Embryonic facial prominence (tissue), 1 donor: ENCODE results near the gene ARHGAP6.
"Not testable (repeated sequence)": the region's sequence is repeated elsewhere in the genome, so short reads cannot be mapped to it uniquely, and the experiment has no call there.

Experiments
- DNase-seq: peaks from one replicate; pipeline ENCODE4 v3.0.0-alpha.2; 2016; ENCODE audit errors: extremely low spot score

ARHGAP6 gene

DNA sequence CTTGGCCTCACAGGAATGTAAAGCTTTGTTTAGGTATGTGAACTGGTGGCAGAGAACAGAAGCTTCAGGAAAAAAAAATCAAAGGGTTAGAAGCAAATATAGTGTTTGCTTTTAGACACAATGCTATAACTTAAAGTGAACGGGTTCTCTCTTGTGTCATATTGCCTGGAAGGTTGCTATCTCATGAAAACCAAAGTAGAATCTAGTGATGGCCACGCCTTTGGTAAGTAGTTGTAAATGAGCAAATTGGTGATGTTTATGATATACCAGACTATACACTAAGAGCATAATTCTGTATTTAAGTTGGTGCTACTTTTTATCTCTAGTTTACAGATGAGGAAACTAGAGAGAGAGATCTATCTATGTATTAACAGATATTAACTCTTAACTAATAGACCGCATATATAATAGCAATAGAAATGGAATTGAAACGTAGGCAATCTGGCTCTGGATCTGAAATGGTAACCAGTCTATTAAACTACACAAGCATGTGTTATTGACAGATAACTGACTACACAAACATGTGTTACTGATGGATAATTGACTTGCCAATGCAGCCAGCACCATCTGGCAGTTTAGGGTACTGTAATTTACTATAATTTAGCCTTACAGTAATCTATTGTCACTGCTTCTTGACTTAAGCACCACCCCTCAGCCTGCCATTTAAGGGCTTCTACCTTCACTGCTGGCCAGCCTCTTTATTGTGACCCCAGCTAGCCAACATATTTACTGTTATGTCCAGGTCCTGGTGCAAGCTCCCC lies 513.7 kb downstream of the ARHGAP6 start:
- DNase-seq = no peak

DNA sequence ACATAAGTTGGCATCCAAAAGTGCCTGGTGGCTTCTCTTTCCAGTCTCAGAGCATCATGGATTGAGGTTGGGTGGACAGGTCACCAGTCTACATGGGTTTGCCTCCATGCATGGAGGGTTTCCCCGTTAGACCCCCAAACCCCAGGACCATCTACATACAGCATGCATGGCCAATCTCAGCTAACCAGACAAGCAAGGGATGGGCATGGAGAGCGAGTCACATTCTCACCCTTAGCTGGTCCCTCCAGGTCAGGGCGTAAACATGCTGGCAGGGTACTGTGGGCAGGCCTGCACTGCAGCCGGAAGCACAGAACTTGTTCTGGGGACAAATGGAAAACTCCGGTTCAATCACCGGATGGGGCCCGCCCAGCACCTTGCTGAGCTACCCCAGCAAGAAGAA lies 517.3 kb downstream of the ARHGAP6 start:
- no peak for DNase-seq

DNA sequence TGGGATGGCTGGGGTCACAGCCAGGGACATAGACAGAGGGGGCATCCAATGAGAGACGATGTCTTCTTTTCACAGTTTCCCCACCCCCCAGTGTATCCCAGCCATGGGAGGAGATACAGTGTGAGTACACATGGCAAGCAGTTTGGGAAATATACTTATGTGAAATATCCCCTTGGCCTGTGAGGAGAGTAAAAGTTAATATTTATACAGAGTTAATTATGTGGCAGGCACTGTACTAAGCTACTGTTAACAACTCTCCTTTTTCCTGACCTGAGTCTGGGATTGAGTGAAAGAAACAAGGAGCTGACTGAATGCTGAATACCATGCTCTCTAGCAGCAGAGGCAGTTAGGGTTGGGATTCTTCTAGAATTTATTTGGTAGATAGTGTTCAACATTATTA lies 519.3 kb downstream of the ARHGAP6 start:
- no peak for DNase-seq

DNA sequence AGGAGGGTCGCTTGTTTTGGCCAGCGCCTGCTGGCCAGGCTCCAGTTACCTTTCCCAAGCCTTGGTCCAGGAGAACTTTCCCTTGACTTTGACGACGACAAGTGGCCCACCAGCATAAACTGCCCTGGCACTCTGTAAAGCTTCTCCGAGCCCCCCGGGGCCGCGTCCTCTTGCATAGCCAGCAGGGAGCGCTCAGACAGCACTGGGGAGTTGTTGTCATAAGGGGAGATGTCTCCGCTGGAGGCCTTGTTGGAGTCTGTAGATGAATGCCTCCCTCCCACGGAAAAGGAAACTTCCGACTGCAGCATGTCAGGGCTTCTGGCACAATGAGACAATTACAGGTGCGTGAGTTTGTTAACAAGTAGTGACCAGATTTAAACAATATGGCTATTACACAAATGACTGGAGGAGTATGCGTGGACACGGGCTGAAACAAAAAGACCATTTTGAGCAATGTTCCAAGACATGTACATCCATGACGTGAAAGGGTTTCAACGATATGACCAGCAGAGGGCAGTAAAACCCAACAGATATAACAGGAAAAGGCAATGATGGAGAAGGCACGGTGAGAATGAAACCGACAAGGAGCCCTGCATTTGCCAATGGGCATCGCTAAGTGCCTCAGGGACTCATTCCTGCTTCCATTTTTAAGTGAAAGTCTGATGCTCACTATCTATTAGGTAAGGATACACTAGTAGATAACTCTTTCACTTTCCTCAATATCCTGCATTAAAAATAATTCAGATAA lies 521.6 kb downstream of the ARHGAP6 start:
- DNase-seq = peak; percentile 37

DNA sequence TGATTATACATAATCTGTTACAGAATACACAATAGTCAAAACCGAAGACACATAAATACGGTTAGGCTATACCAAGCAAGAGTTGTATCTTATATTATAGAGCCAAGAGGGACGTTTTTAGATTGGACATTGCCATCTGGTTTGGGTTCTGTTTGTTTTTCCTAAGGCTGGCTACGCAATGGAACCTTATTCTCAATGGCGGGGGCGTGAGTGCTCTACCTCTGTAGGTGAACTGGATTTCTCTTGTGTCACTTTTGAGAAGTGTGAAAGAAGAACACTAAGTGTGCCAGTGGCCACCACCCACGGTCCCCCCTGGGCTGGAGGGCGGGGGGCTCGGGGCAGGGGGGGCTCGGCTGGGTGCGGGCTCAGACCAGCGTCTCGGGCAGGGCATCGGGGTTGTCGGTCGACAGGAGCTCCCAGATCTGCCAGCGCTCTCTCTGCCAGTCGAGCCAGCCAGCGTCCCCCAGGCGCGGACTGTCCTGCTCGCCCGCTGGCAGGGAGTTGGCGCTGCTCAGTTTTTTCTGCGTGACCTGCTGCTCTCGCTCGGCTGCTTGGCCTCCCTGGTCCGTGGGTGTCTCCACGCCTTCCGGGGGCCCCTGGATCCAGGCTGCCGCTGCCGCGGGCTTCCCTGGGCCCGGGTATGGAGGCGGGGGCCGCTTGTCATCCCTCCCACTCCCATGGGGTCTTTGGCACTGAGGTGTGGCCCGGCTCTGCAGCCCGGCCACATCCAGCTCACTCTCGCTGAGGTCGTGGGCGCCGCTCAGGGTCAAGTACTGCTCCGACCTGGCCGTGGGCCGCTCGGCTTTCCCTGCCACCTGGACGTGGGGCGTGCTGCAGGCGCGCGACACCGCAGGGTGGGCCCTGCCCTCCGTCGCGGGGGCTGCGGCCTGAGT lies 527.0 kb downstream of the ARHGAP6 start:
- DNase-seq = no peak

DNA sequence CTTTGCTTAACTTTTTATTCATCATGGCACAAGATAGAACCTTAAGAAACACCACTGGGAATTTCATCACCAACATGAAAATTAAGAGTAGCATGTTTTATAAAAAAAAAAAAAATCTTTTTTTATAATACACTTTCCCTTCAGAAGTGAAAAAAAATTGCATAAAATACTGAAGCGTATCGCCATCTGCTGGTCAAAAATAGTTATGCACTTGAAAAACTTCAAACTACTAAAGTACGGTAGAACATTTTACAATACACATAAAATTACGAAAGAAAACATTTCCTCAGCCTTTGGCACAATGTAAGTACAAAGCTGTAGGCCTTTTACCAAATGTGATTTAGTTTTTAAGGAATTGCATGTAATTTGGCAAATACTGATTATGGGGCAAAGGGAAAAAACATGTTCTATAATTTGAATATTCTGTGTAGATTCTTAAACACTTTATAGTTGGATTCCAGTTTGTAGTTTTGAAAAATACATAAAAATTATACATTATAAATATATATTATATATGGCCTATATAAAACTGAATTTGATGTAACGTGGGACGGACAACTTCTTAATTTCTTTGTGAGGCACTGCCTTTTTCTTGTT lies 528.1 kb downstream of the ARHGAP6 start:
- peak; percentile 44 for DNase-seq

DNA sequence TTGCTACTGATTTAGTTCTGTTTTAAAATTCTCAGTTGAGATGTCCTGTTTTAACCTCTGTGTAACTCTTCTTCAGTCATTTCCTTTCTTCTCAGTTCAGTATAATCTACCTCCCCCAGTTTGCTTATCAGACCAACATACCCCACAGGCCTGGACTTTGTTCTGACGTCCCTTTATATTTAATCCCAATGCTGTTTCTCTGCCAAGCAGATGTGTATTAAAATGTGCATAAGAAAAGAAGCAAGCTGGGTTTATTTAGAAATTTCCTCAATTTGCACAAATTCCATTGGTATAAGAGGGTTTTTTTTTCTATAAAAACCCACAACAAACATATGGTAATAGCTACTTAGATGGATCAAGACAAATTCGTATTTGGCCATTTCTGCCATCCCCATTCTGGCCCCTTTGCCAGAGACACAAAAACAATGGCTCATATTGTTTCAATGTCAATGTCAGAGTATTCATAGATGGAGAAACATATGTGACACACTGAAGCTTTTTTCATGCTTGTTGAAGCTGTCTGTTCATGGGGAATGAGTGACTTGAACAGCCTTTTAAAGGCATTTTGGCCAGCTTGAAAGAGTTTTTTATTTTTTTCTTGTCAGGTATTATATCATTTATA lies 530.0 kb downstream of the ARHGAP6 start:
- no peak for DNase-seq

DNA sequence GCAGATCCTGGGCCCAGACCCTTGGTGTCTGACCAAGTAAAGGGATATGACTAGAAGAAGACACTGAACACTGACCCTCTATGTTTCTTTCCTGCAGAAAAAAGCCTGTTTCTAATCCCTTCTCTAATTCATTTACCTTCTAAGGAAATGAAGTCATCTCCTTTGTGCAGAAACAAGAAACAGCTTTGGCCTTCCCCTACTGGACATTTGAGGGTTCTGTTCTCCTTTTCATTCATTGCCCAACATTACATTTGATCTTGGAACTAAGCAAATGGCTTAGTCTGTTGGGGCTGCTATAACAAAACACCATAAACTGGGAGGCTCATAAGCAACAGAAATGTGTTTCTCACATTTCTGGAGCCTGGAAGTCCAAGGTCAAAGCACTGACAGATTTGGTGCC lies 534.6 kb downstream of the ARHGAP6 start:
- DNase-seq = no peak

DNA sequence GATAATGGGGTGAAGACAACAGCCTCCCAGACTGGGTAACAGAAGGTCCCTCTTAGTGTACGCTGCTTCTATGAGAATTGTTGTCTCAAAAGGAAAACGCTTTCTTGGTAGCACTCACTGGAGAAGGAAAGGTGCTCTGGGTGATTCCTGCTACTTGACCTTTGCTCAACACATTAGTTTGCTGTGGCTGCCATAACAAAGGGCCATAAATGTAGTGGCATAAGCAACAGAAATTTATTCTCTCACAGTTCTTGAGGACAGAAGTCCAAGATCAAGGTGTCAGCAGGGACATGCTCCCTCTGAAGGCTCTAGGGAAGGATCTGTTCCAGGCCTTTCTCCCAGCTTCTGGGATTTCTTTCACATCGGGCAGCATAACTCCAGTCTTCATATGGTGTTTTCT lies 535.6 kb downstream of the ARHGAP6 start:
- DNase-seq = no peak

DNA sequence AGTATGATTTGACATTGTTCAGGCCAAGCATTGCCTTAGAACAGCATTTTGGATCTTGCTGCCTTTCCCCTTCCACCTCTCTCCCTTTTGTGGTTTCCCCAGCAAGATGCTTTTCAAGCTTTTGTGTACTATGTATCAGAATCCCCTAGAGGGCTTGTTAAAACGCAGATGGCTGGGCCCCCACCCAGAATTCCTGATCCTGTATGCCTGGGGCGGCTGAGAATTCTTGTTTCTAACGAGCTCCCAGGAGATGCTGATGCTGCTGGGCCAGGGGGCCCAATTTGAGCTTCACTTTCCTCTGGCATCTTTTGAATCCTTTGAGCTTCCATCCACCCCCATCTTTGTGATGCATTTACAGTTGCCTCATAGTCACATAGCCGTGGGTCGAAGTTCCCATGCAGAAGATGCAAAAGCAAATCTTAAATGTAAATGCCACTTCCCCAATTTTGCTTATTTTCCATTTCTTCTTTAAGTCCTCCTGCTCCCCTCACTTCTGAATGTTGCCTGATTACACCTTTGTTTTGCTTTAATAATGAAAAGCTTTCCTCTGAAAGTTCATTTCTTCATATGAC lies 536.1 kb downstream of the ARHGAP6 start:
- DNase-seq = no peak

DNA sequence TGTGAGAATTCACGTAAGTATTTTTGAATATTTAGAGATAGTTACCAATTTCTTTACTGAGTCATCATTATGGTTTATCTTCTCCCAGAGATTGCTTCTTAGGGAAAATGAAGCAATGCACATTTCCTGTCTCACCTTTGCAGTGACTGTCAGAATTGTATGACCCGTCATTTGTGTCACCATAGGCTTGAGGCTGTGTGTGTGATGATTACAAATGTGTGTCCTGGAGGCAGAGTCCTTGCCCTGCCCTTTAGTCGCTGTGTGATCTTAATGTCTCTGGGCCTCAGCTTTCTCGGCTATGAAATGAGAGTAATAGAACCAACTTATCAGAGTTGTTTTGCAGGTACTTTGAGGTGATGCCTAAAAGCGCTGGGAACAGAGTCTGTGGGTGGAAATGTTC lies 540.7 kb downstream of the ARHGAP6 start:
- DNase-seq = no peak

DNA sequence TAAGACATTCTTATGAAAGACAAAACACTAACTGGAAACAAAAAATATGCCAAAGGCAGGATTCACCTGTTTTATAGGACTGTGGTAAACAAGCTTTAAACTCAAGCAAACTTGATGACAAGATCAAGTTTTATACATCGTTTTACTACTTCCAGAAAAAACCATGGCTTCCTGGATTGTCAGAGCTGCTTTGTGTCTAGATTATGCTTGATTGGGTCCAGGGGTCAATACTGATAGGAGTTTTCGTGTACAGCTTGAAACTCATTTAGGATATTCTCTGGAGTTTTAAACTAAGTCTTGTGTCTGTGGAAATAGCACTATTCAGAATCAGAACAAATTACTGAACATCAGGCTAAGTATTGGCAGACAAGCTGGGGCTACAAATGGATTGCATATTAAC lies 541.6 kb downstream of the ARHGAP6 start:
- DNase-seq = no peak

DNA sequence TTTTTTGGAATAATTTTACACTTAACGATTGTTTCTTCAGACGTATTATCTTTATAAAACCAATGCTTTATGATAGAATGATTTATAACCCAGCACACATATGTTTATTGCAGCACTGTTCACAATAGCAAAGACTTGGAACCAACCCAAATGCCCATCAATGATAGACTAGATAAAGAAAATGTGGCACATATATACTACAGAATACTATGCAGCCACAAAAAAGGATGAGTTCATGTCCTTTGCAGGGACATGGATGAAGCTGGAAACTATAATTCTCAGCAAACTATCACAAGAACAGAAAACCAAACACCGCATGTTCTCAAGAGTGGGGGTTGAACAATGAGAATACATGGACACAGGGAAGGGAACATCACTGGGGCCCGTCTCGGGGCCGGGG lies 542.6 kb downstream of the ARHGAP6 start:
- DNase-seq = not testable (repeated sequence)

DNA sequence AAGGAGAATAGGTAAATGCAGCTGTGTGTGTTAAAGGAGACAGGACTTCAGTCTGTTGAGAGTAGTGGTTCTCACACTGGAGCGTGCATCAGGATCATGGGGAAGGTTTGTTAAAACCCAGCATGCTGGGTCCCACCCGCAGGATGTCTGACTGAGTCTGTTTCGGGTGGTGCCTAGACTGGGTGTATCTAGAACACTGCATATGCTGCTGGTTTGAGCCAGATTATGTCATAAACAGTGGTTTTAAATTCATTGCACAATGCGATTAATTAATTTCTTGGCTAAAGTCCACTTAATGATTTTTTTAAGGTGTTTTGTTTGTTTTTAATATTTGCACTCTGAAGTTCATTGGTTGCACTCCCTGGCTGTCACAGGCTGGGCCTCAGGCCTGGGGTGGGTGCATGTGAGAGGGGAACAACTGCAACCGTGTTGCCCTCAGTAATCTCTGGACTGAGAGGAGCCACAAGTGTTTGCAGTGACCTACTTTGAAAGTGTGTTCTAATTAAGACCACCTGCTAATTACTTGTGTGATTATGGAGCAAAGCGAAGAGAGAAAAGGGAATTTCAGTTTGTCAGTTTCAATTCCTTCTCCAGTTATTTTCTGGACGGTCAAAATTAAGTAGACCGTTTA lies 546.3 kb downstream of the ARHGAP6 start:
- no peak for DNase-seq

DNA sequence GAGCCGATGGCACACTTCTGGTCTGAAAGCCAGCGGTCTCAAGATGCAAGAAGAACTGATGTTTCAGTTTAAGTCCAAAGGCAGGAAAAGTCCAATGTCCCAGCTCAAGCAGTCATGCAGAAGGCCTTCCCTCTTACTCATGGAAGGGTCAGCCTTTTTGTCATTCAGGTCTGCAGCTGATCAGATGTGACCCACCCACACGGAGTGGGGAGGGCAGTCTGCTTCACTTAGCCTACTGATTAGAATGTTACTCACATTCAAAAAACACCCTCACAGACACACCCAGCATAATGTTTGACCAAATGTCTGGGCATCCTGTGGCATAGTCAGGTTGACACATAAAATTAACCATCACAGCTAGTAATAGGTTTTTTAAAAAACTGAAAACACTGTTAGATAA lies 548.0 kb downstream of the ARHGAP6 start:
- no peak for DNase-seq

DNA sequence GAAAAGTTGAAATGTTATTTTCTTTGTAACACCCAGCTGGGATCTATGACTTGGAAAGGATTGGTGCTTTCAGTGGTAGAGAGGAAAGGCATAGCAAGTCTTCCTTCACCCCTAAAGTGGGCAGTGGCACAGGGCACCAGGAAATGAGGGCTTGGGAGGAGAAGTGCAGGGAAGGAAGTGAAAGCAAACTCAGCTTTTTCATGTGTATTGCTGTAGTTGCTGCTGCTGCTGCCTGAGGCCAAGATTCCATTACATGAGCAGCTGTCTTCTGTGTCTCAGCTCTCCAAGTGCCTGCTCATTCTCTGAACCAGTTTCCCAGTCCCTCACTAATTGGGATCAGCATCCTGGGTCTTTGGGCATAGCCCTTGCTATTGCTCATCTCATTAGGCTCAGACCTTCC lies 552.0 kb downstream of the ARHGAP6 start:
- DNase-seq = no peak

DNA sequence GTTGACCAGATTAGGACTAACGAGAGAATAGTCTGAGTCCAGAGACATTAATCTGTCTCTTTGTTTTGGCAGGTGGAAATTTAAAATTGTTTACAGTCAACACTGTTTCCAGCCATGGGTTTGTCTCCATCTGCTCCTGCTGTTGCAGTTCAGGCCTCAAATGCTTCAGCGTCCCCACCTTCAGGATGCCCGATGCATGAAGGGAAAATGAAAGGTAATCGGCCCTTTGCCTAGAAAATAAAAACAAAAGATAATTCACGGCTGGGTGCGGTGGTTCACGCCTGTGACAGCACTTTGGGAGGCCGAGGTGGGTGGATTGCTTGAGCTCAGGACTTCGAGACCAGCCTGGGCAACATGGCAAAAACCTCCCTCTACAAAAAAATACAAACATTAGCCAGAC lies 553.8 kb downstream of the ARHGAP6 start:
- no peak for DNase-seq

DNA sequence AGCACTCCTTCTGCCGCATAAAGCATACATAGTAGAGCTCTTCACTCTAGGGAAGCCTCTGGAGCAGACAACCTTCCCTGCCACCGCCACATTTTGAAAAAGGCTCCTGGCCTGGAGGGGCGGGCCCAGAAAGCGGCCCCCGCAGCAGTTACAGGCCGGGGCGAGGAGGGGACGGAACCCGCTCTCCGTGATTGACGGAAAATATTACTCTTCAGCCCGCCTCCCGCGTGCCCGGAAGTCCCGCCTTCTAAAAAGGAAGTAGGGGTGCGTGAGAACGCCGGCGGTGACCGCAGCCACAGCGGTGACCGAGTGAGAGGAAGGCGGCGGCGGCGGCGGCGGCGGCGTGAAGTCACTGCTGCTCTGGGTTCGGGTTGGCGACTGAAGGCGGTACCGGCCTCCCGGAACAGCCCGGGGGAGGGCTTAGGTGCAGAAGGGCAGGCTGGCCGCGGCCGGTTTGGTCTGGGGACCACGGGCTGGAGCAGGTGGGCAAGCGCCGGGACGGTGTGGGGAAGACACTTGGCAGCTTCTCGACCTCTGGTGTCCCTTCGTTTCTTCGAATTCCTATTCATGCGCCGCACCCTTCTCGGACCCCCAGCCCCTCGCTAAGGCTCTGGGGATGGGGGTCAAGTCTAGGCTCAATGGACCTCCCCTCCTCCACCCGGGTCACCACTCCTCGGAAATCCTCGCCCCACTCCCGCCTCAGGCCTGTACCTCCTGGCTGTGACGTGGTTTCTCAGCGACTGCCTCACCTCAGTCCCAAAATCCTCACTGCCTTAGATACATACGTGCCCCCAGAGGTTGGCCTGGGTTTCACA lies 554.5 kb downstream of the ARHGAP6 start, which contains the start of gene HCCS:
HCCS (plus strand) TSS at position 296 of the 815 bp plus-strand sequence. CDS start 729 bp downstream, outside the sequence.
- peak; percentile 59 for DNase-seq

DNA sequence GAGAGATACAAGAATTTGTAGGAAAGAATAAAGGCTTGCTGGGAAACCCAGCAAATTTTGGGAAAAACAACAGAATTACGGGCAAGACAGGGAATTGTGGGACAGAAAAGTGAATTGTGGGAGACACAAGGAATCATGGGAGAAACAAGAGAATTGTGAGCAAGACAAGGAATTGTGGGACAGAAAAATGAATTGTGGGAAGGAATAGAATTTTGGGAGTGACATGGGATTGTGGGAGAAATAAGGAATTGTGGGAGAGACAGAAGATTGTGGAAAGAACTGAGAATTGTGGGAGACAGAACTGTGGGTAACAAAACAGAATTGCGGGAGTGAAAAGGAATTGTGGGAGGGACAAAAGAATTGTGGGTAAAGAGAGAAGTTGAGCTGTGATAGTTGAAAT lies 555.8 kb downstream of the ARHGAP6 start:
- DNase-seq = no peak
